ENCODE measurements around the gene TKT. TPM values are rescaled to one million over a fixed set of nuclear protein-coding genes. Genes with fewer than 3 reads are reported as not detected.
A peak's percentile ranks its signal among the peaks of the same experiment; 100 is the strongest.

Gene TKT
- polyA plus RNA-seq, 2 of the 4 experiments (the other 2 are of a cell fraction): 628 to 1,457 TPM

DNA sequence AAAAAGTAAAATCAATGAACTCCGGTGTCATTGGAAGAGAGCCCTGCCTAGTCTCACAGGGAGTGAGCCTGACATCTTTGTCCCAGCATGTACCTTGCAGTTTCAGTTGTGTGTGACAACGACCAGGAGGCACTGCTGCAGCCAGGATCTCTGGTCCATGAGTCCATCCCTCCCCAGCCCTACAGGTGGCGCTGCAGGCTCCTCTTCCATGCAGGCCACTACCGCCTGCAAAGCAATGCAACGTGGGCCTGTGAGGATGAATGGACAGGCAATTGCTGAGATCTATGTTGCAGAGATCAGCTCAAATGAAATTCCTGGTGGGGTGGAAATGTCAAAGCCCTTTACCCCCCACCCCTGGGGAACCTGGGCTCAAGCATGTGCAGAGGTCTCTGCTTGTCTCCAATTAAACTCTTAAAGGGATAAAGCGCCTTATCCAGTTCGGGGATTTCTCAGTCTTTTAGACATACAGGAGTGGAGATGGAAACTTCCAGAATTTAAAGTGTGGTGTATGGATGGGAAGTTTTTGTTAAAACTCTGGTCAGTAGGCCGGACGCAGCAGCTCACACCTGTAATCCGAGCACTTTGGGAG is 35.8 kb downstream of the TKT start (continued):
- TF ChIP-seq, protein P1, sequence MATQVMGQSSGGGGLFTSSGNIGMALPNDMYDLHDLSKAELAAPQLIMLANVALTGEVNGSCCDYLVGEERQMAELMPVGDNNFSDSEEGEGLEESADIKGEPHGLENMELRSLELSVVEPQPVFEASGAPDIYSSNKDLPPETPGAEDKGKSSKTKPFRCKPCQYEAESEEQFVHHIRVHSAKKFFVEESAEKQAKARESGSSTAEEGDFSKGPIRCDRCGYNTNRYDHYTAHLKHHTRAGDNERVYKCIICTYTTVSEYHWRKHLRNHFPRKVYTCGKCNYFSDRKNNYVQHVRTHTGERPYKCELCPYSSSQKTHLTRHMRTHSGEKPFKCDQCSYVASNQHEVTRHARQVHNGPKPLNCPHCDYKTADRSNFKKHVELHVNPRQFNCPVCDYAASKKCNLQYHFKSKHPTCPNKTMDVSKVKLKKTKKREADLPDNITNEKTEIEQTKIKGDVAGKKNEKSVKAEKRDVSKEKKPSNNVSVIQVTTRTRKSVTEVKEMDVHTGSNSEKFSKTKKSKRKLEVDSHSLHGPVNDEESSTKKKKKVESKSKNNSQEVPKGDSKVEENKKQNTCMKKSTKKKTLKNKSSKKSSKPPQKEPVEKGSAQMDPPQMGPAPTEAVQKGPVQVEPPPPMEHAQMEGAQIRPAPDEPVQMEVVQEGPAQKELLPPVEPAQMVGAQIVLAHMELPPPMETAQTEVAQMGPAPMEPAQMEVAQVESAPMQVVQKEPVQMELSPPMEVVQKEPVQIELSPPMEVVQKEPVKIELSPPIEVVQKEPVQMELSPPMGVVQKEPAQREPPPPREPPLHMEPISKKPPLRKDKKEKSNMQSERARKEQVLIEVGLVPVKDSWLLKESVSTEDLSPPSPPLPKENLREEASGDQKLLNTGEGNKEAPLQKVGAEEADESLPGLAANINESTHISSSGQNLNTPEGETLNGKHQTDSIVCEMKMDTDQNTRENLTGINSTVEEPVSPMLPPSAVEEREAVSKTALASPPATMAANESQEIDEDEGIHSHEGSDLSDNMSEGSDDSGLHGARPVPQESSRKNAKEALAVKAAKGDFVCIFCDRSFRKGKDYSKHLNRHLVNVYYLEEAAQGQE (IDR thresholded peaks at IDR 0.05): no peak
- TF ChIP-seq RNF2 (IDR thresholded peaks at IDR 0.05; ENCODE audit: borderline replicate concordance, low read depth): no peak
- TF ChIP-seq, protein P2, sequence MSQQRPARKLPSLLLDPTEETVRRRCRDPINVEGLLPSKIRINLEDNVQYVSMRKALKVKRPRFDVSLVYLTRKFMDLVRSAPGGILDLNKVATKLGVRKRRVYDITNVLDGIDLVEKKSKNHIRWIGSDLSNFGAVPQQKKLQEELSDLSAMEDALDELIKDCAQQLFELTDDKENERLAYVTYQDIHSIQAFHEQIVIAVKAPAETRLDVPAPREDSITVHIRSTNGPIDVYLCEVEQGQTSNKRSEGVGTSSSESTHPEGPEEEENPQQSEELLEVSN (IDR thresholded peaks at IDR 0.05; ENCODE audit: borderline replicate concordance, low read depth): no peak
- TF ChIP-seq, protein P3, sequence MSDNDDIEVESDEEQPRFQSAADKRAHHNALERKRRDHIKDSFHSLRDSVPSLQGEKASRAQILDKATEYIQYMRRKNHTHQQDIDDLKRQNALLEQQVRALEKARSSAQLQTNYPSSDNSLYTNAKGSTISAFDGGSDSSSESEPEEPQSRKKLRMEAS (IDR thresholded peaks at IDR 0.05): peak; percentile 77
- TF ChIP-seq, protein P4, sequence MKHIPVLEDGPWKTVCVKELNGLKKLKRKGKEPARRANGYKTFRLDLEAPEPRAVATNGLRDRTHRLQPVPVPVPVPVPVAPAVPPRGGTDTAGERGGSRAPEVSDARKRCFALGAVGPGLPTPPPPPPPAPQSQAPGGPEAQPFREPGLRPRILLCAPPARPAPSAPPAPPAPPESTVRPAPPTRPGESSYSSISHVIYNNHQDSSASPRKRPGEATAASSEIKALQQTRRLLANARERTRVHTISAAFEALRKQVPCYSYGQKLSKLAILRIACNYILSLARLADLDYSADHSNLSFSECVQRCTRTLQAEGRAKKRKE (CRISPR knock-in tag; IDR thresholded peaks at IDR 0.05; ENCODE audit: low read depth): no peak
- TF ChIP-seq MAFK (IDR thresholded peaks at IDR 0.05; ENCODE audit: partially characterized antibody): no peak
- no peak for TF ChIP-seq JUNB (IDR thresholded peaks at IDR 0.05)
- TF ChIP-seq HOXA7 (CRISPR knock-in tag; IDR thresholded peaks at IDR 0.05): peak; percentile 92
- TF ChIP-seq FOSL2 (IDR thresholded peaks at IDR 0.05): no peak
- TF ChIP-seq FOSL2 (CRISPR knock-in tag; IDR thresholded peaks at IDR 0.05): no peak
- TF ChIP-seq, protein P5, sequence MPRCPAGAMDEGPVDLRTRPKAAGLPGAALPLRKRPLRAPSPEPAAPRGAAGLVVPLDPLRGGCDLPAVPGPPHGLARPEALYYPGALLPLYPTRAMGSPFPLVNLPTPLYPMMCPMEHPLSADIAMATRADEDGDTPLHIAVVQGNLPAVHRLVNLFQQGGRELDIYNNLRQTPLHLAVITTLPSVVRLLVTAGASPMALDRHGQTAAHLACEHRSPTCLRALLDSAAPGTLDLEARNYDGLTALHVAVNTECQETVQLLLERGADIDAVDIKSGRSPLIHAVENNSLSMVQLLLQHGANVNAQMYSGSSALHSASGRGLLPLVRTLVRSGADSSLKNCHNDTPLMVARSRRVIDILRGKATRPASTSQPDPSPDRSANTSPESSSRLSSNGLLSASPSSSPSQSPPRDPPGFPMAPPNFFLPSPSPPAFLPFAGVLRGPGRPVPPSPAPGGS (IDR thresholded peaks at IDR 0.05): no peak
- TF ChIP-seq TP53 (CRISPR knock-in tag; IDR thresholded peaks at IDR 0.05): peak; percentile 89; the same call in 1 of the 2 replicates
- no peak for TF ChIP-seq NR3C1 (IDR thresholded peaks at IDR 0.05)
- TF ChIP-seq RCOR1 (IDR thresholded peaks at IDR 0.05; ENCODE audit: low read depth, low read length): no peak
- no peak for TF ChIP-seq ZC3H11A (IDR thresholded peaks at IDR 0.05)
- no peak for TF ChIP-seq CHD4 (IDR thresholded peaks at IDR 0.05; ENCODE audit: borderline replicate concordance)
- TF ChIP-seq BHLHE40 (IDR thresholded peaks at IDR 0.05; ENCODE audit: low read depth, low read length): no peak
- TF ChIP-seq CEBPB (IDR thresholded peaks at IDR 0.05): no peak; a peak in 1 of 4 replicates
- TF ChIP-seq KDM5A (IDR thresholded peaks at IDR 0.05): no peak
- 0 out of 2 replicates have a peak, but pooled peaks have one; percentile 58 for TF ChIP-seq MYC (IDR thresholded peaks at IDR 0.05; ENCODE audit: borderline replicate concordance, low read length)
- TF ChIP-seq TFCP2L1 (CRISPR knock-in tag; IDR thresholded peaks at IDR 0.05): no peak
- no peak for TF ChIP-seq EHF (CRISPR knock-in tag; IDR thresholded peaks at IDR 0.05)
- TF ChIP-seq NPAS2 (CRISPR knock-in tag; IDR thresholded peaks at IDR 0.05; ENCODE audit: borderline replicate concordance): no peak
- TF ChIP-seq, protein P6, sequence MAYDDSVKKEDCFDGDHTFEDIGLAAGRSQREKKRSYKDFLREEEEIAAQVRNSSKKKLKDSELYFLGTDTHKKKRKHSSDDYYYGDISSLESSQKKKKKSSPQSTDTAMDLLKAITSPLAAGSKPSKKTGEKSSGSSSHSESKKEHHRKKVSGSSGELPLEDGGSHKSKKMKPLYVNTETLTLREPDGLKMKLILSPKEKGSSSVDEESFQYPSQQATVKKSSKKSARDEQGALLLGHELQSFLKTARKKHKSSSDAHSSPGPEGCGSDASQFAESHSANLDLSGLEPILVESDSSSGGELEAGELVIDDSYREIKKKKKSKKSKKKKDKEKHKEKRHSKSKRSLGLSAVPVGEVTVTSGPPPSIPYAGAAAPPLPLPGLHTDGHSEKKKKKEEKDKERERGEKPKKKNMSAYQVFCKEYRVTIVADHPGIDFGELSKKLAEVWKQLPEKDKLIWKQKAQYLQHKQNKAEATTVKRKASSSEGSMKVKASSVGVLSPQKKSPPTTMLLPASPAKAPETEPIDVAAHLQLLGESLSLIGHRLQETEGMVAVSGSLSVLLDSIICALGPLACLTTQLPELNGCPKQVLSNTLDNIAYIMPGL (CRISPR knock-in tag; IDR thresholded peaks at IDR 0.05; ENCODE audit: borderline replicate concordance): no peak
- TF ChIP-seq, protein P7, sequence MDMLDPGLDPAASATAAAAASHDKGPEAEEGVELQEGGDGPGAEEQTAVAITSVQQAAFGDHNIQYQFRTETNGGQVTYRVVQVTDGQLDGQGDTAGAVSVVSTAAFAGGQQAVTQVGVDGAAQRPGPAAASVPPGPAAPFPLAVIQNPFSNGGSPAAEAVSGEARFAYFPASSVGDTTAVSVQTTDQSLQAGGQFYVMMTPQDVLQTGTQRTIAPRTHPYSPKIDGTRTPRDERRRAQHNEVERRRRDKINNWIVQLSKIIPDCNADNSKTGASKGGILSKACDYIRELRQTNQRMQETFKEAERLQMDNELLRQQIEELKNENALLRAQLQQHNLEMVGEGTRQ (IDR thresholded peaks at IDR 0.05): no peak

Measured in A549 (cell line).